ENCODE results near the gene HIF1A.
"Not testable (repeated sequence)": the region's sequence is repeated elsewhere in the genome, so short reads cannot be mapped to it uniquely, and the experiment has no call there.

HIF1A gene

GRCh38 chr14:61749867-61750266, 54.6 kb downstream of the HIF1A start:
- TF ChIP-seq CTCF (IDR thresholded peaks at IDR 0.05; ENCODE audit: extremely low read depth, missing control alignments): no peak
- no peak for DNase-seq (ENCODE audit: low spot score)

DNA sequence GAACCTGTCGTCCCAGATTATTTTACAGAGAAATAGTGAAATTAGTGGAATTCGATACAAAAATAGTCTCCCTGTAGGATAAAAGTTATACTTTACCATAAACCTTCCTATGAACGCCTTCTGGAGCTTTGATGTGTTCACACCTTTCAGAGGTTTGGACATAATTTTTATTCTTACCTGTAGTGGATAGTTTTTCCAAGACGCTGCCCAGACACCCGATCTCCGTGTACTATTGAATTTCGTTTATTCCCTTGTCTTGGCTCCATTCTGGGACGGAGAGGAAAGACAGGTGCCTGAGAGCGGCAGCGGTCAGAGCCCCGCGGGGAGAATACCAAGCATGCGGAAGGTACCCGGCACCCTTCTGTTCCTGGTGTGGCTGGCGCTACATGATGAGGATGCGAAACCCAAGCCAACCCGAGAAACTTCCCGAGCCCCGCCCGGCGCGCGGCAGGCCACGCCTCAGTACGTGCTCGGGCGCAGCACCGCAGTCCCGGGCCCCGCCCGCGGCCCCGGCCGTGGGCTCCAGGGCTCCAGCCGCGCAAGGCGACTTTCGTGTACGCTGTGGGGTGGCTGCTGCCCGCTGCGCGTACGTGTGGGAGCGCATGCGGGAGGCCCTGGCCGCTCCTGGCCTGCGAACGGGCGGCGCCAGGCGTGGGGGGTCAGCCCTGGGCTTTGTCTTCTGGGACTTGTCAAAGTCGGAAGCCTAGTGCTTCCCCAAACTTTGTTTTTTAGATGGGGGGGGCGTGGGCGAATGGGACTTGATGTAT, 55.6 kb downstream of the HIF1A start:
- TF ChIP-seq CTCF (IDR thresholded peaks at IDR 0.05; ENCODE audit: extremely low read depth, missing control alignments): no peak
- peak; percentile 91 for DNase-seq (ENCODE audit: low spot score)

DNA sequence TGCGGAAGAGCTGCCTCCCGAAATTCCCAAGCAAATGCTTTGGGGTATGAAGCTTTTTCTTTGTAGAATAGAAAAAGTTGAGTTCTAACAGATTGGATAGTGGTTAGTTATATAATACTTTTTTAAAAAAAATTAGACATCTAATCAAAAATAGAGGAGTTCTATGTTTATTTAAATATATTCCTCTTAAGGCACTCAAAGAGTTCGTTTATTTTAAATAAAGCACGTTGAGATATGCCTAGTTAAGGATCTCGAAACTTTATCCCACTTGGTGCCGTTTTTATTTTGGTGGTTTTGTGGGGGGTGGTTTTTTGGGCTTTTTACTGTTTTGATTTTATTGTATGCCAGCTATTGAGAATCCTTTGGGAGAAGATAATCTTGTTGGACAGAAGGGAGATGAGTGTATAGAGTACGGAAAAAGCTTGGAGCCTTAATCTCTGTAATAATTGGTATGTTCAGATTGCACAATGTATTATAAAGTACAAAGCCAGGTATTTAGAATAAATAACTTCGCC, 56.2 kb downstream of the HIF1A start:
- no peak for TF ChIP-seq CTCF (IDR thresholded peaks at IDR 0.05; ENCODE audit: extremely low read depth, missing control alignments)
- no peak for DNase-seq (ENCODE audit: low spot score)

DNA sequence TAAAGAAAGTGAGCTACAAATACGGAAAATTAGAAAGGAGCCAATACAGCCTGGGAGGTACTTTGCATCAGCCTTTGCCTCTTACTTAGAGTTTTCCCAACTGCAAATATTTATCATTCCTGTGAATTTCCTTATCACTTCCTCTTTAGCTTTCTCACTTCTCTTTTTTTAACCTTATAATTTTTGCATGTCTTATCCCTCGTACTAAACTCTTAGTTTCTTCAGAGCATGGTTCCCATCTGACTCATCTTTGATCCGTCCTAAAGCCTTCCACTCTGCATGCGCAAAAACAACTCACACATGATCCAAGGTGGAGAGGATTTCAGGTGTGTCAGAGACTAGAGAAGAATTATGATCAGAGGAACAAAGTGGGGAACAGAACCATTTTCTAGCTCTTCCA, 57.3 kb downstream of the HIF1A start:
- DNase-seq (ENCODE audit: low spot score): peak; percentile 55
- TF ChIP-seq CTCF (IDR thresholded peaks at IDR 0.05; ENCODE audit: extremely low read depth, missing control alignments): no peak

DNA sequence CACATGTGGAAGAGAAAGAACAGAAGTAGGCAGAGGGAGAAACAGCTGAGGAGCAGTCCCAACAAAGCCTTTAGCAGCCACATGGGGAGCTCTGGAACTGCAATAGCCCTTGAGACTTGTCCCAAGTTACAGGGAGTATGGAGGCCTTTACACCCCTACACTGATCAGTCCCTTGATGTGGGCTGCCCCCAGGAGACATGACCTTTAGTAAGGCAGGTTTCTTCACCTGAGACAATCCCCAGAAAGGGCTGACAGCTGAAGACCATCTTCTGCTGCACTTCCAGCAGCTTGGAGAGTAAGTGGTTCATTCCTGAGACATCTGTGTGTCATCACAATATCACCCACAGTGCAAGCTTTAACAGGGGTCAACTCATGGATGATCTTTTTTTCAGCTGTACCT, 58.3 kb downstream of the HIF1A start:
- DNase-seq (ENCODE audit: low spot score): no peak

DNA sequence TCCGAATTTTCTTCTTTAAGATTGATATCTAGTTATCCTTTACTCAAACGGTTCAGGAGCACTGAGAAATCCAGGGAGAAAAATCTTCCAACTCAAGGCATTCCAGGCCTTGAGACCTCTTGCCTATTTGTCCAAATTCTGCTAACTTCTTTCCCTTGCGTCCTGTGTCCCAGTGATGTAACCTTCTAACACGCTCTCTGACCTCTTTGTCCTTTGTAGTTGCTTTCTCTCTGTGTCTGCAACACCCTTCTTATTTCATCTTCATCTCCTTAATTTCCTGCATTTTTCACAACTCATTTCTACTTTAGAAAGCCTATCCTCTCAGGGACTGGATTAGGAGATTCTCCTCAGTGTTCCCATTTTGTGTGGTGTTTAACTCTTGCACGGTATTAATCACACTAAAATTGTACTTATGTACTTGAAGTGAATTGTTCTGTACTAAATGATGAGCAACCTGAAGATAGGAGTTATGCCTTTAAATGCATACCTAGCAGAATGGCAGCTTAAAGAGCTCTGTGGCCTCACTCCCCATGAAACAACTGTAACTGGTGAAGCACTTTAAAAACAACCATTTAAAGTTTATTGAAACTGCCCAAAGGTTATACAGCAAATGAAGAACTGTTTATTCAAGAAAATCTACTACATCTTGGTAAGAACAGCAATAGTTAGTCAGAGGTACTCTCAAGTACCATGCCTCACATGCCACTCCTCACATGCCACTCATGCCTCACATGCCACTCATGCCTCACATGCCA, 59.5 kb downstream of the HIF1A start:
- no peak for TF ChIP-seq CTCF (IDR thresholded peaks at IDR 0.05; ENCODE audit: extremely low read depth, missing control alignments)
- DNase-seq (ENCODE audit: low spot score): no peak

More for the DNA sequence above, 58.3 kb downstream of the HIF1A start:
- TF ChIP-seq CTCF (IDR thresholded peaks at IDR 0.05; ENCODE audit: extremely low read depth, missing control alignments): peak; percentile 21

GRCh38 chr14:61755382-61755742, 60.0 kb downstream of the HIF1A start:
- DNase-seq (ENCODE audit: low spot score): not testable (repeated sequence)
